HEK293T (cell line): Measurements from ENCODE around the gene LASP1.

Experiments
- ARNT ChIP-seq: fragments of 450-650 bp; IDR thresholded peaks from 2 replicates; pipeline ENCODE4 v1.6.1; 2017; ENCODE audit warnings: mild to moderate bottlenecking
- BHLHE40 ChIP-seq: fragments of 450-650 bp; IDR thresholded peaks from 2 replicates; pipeline ENCODE4 v1.6.1; 2016; ENCODE audit warnings: mild to moderate bottlenecking, moderate library complexity, borderline replicate concordance
- ELF4 ChIP-seq: fragments of 450-650 bp; IDR thresholded peaks from 2 replicates; pipeline ENCODE4 v1.6.1; 2017; ENCODE audit warnings: antibody characterized with exemption
- FOXK2 ChIP-seq: fragments of 450-650 bp; IDR thresholded peaks from 2 replicates; pipeline ENCODE4 v1.6.1; 2016; ENCODE audit warnings: mild to moderate bottlenecking
- FOXM1 ChIP-seq: fragments of 450-650 bp; IDR thresholded peaks from 2 replicates; pipeline ENCODE4 v1.6.1; 2017; ENCODE audit warnings: mild to moderate bottlenecking, borderline replicate concordance
- LEF1 ChIP-seq: fragments of 450-650 bp; IDR thresholded peaks from 2 replicates; pipeline ENCODE4 v1.6.1; 2017; ENCODE audit warnings: mild to moderate bottlenecking, borderline replicate concordance
- SP1 ChIP-seq: fragments of 450-650 bp; IDR thresholded peaks from 2 replicates; pipeline ENCODE4 v1.6.1; 2017
- SUZ12 ChIP-seq: fragments of 450-650 bp; IDR thresholded peaks from 2 replicates; pipeline ENCODE4 v1.6.1; 2016; ENCODE audit warnings: mild to moderate bottlenecking
- ZNF384 ChIP-seq: fragments of 450-650 bp; IDR thresholded peaks from 2 replicates; pipeline ENCODE4 v1.6.1; 2016
- TF ChIP-seq, protein P1 (sequence below): fragments of 450-650 bp; IDR thresholded peaks from 2 replicates; pipeline ENCODE4 v1.6.1; 2016

DNA sequence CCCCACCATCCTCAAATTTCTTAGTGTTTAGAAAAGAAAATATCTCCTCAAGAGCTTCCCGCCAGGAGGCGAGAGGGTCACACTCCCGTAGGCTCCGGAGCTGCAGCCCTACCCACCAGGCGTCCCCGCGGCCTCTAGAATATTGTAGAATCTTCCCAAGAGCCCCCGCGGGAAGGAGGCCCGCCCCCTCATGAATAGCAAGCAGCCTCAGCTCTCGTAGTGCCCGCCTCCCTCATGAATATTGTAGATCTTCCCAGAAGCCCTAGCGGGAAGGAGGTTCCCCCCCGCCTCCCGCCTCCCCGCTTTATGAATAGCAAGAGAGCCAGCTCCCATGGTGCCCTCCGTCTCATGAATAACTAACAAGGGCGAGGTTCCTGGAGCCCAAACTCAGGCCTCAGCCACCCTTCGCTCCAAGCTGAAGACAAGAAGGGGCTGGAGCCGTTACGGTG lies 97.5 kb downstream of the LASP1 start, which contains the start of gene FBXO47:
- TF ChIP-seq FOXM1 (no peak), FOXK2 (no peak), SUZ12 (no peak), SP1 (no peak), LEF1 (no peak), ARNT (no peak), BHLHE40 (no peak), ZNF384 (no peak), ELF4 (no peak)
- TF ChIP-seq, protein P1, sequence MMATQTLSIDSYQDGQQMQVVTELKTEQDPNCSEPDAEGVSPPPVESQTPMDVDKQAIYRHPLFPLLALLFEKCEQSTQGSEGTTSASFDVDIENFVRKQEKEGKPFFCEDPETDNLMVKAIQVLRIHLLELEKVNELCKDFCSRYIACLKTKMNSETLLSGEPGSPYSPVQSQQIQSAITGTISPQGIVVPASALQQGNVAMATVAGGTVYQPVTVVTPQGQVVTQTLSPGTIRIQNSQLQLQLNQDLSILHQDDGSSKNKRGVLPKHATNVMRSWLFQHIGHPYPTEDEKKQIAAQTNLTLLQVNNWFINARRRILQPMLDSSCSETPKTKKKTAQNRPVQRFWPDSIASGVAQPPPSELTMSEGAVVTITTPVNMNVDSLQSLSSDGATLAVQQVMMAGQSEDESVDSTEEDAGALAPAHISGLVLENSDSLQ = no peak
